H1 (cell line): ENCODE data around the gene CRYBG1. TPM values are rescaled to one million over a fixed set of nuclear protein-coding genes. Genes with fewer than 3 reads are reported as not detected.

ENCODE experiments used
- BRCA1 ChIP-seq: IDR thresholded peaks from 2 replicates; pipeline ENCODE4 v1.6.1; 2012; ENCODE audit warnings: low read depth, low read length, improper control_type of control experiment
- GABPA ChIP-seq: IDR thresholded peaks from 2 replicates; pipeline ENCODE4 v1.6.1; 2011; ENCODE audit warnings: mild to moderate bottlenecking, low read length, moderate library complexity, borderline replicate concordance; ENCODE audit not compliant: insufficient read depth
- JUND ChIP-seq: IDR thresholded peaks from 2 replicates; pipeline ENCODE4 v1.6.1; 2011; ENCODE audit warnings: mild to moderate bottlenecking, improper control_type of control experiment, low read length
- KDM1A ChIP-seq: fragments of 200-600, 300-600 bp; sonication (generic); IDR thresholded peaks from 2 replicates; pipeline ENCODE4 v1.7.1; 2016; ENCODE audit warnings: mild to moderate bottlenecking, low read length, borderline replicate concordance
- POLR2AphosphoS5 ChIP-seq: IDR thresholded peaks from 2 replicates; pipeline ENCODE4 v1.6.1; 2011; ENCODE audit warnings: low read depth, low read length
- polyA plus RNA-seq, 7 experiments: library from polyadenylated mRNA; depleted of rRNA in 3 of 7; stranded (reverse) in 5 of 7; unstranded in 2 of 7; fragments of >200 nt in 5 of 7; fragments of 200-250 nt in 2 of 7; gene quantifications; 1 replicate in 5 of 7; 2 replicates in 1 of 7; 4 replicates in 1 of 7; pipeline versions ENCODE4 v1.2.1 to v1.2.3, GENCODE V29; 2011 to 2013; ENCODE audit warnings: missing spikeins in 2 of 7, mixed read lengths in 2 of 7
- total RNA-seq: library from RNA; stranded (reverse); fragmentation: NEBNext Ultra II Directional; extraction: Animal tissue kit (Norgen Biotek cat#: 25700); gene quantifications from 2 replicates; pipeline ENCODE4 v1.2.1, GENCODE V29; 2021

CRYBG1 gene
- total and polyA plus RNA-seq, 2 of the 8 experiments (the other 6 are each of a cell fraction or from before 2014, with no cell fraction given): 2.2 to 11.6 TPM

- no peak for TF ChIP-seq BRCA1
- TF ChIP-seq KDM1A: no peak
- TF ChIP-seq GABPA: no peak
- TF ChIP-seq POLR2AphosphoS5: no peak
- no peak for TF ChIP-seq JUND
Observed at GRCh38 chr6:106450653-106451052, 90.1 kb downstream of the CRYBG1 start (continued).
